ENCODE measurements around the gene DLG3. TPM values are rescaled to one million over a fixed set of nuclear protein-coding genes. Genes with fewer than 3 reads are reported as not detected.

DLG3 gene
- polyA plus RNA-seq, 4 donors: 22.2 to 40.0 (median 32.3) TPM

DNA sequence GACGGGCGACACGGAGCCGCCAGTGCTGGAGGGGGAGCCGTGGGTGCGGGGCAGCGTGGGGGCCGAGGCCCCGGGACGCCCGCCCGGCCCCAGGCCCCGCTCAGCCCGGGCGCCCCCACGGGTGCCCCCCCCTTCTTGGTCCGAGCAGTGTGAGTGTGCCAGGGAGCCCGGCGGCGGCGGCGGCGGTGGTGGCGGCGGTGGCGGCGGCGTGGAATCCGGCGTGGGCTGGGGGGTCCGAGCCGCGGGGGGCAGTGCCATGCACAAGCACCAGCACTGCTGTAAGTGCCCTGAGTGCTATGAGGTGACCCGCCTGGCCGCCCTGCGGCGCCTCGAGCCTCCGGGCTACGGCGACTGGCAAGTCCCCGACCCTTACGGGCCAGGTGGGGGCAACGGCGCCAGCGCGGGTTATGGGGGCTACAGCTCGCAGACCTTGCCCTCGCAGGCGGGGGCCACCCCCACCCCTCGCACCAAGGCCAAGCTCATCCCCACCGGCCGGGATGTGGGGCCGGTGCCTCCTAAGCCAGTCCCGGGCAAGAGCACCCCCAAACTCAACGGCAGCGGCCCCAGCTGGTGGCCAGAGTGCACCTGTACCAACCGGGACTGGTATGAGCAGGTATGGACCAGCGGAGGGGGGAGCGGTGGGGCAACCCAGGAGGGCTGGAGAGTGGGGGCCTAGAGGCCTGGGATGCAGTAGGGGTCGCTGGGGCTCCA, 466 bp downstream of the DLG3 start:
- no peak for DNase-seq
- FAIRE-seq: no peak
- WGBS, 3 donors: 3 to 42% (median 19%) methylated on average over 15 to 61 of the region's 61 CpGs

DNA sequence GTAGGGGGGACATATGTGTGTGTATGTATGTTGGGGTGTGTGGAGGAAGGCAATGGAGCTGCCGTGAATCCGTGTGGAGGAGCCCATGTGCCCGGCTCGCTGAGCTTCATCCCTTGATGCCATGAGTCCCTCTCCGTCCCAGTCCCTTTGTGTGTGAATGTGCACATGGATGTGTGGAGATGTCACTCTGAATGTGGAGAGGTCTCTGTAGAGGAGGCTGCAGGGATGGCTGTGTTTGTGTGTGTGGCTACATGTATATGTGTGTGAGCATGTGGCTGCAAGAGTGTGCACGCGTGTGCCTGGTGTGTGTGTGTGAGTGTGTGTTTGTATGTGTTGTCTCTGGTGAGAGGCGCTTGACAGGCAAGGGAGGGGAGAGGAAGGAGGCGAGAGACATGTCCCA, 1.3 kb downstream of the DLG3 start:
- 62 to 76% (median 72%) methylated on average over 8 to 9 of the region's 9 CpGs for WGBS, 3 donors
- FAIRE-seq: no peak

More for the DNA sequence above, 466 bp downstream of the DLG3 start:
- no peak overlapping the region for H3K27ac ChIP-seq (ENCODE audit: low read depth in 1 of 3, low read length in 2 of 3)
- no peaks in the 10 kb centered on the region for H3K4me1 ChIP-seq (ENCODE audit: control insufficient read depth in 3 of 3, insufficient read depth in 2 of 3, low read depth in 1 of 3, low read length in 2 of 3)
- H3K27me3 ChIP-seq (ENCODE audit: control insufficient read depth in 3 of 3, insufficient read depth in 3 of 3, low read length in 3 of 3): peaks cover 0 to 27% (median 2%) of the 10 kb centered on the region in 3 donors
- no peaks in the 10 kb centered on the region for H3K9me3 ChIP-seq (ENCODE audit: control insufficient read depth in 2 of 2, insufficient read depth in 1 of 2, low read depth in 1 of 2, low read length in 1 of 2)
- H3K4me3 ChIP-seq (ENCODE audit: low read depth in 1 of 3, low read length in 3 of 3): peak overlapping the region in 1 of 3 donors; percentile 32
- no peaks in the 10 kb centered on the region for H3K36me3 ChIP-seq (ENCODE audit: control insufficient read depth in 3 of 3, insufficient read depth in 2 of 3, low read depth in 1 of 3, low read length in 3 of 3)

DNA sequence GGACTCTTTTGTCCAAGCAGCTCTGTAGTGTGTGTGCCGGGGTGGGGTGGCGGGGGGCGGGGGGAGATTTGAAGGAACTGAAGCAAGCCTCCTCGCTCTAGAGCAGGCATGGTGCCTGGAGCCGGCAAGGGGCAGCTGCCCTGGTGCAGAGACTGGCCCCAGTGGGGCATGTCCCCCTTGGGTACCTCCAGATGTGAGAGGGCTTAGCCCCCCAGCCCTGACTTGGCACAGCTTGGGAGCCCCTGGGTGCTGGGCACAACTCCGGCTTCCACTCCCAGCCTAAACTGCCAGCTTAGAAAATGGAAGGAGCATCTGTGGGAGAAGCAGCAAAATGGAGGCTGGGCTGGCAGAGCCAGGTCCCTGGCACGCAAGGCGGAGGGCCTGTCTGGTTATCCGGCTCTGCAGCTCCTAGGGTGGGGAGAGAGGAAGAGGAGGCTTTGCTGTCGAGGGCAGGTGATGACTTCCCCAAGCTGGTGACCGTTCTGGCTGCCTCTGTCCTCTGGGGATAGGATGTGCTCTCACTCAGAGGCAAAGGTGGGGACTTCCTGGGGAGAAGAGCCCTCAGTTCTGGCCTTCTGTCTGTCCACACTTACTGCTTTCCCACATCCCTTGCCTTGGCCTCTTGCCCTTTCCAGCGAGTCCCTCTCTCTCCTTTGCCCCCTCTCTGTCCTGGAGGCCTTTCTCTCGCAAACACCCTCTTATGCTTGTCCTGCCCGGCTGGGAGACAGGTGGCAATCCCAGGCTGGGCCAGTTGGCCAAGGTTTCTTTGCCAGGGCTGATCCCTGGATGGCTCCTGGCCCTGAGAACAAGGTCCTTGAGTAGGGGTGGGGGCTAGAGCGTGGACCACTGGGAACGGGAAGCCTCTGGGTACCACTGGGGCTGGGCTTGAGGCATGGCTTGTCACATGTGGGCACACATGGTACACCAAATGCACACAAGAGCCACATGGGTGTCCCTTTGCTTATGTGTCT, 2.0 kb downstream of the DLG3 start:
- WGBS, 3 donors: 66 to 81% (median 69%) methylated on average over 8 to 16 of the region's 16 CpGs
- H3K4me3 ChIP-seq (ENCODE audit: low read depth in 1 of 3, low read length in 3 of 3): no peak overlapping the region
- H3K9me3 ChIP-seq (ENCODE audit: control insufficient read depth in 2 of 2, insufficient read depth in 1 of 2, low read depth in 1 of 2, low read length in 1 of 2): no peaks in the 10 kb centered on the region
- FAIRE-seq: no peak
- no peaks in the 10 kb centered on the region for H3K36me3 ChIP-seq (ENCODE audit: control insufficient read depth in 3 of 3, insufficient read depth in 2 of 3, low read depth in 1 of 3, low read length in 3 of 3)
- H3K4me1 ChIP-seq (ENCODE audit: control insufficient read depth in 3 of 3, insufficient read depth in 2 of 3, low read depth in 1 of 3, low read length in 2 of 3): peaks cover 0 to 3% (median 0%) of the 10 kb centered on the region in 3 donors
- DNase-seq: no peak
- no peak overlapping the region for H3K27ac ChIP-seq (ENCODE audit: low read depth in 1 of 3, low read length in 2 of 3)
- peaks cover 0 to 27% (median 2%) of the 10 kb centered on the region in 3 donors for H3K27me3 ChIP-seq (ENCODE audit: control insufficient read depth in 3 of 3, insufficient read depth in 3 of 3, low read length in 3 of 3)

More for the DNA sequence above, 1.3 kb downstream of the DLG3 start:
- H3K27me3 ChIP-seq (ENCODE audit: control insufficient read depth in 3 of 3, insufficient read depth in 3 of 3, low read length in 3 of 3): peaks cover 0 to 27% (median 2%) of the 10 kb centered on the region in 3 donors
- DNase-seq: no peak
- H3K9me3 ChIP-seq (ENCODE audit: control insufficient read depth in 2 of 2, insufficient read depth in 1 of 2, low read depth in 1 of 2, low read length in 1 of 2): no peaks in the 10 kb centered on the region
- no peaks in the 10 kb centered on the region for H3K36me3 ChIP-seq (ENCODE audit: control insufficient read depth in 3 of 3, insufficient read depth in 2 of 3, low read depth in 1 of 3, low read length in 3 of 3)
- H3K4me3 ChIP-seq (ENCODE audit: low read depth in 1 of 3, low read length in 3 of 3): no peak overlapping the region
- no peaks in the 10 kb centered on the region for H3K4me1 ChIP-seq (ENCODE audit: control insufficient read depth in 3 of 3, insufficient read depth in 2 of 3, low read depth in 1 of 3, low read length in 2 of 3)
- no peak overlapping the region for H3K27ac ChIP-seq (ENCODE audit: low read depth in 1 of 3, low read length in 2 of 3)

DNA sequence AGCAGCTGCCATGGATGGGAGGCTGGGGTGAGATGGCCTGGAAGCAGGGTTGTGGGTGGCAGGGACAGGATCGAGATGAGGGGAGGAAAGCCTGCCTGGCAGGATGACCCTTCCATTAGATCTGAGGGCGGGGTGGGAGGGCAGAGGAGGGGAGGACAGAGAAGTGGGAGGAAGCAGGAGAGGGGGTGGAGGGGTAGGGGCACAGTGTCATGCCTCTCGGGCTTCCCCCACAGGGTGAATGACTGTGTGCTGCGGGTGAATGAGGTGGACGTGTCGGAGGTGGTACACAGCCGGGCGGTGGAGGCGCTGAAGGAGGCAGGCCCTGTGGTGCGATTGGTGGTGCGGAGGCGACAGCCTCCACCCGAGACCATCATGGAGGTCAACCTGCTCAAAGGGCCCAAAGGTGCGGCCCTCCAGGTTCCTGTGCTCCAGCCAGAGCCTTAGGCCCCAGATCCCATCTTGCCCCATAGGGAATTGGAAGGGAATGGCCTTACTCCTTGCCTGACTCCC, 4.9 kb downstream of the DLG3 start:
- DNase-seq (no peak), FAIRE-seq (no peak)
- no peaks in the 10 kb centered on the region for H3K36me3 ChIP-seq (ENCODE audit: control insufficient read depth in 3 of 3, insufficient read depth in 2 of 3, low read depth in 1 of 3, low read length in 3 of 3)
- no peak overlapping the region for H3K27ac ChIP-seq (ENCODE audit: low read depth in 1 of 3, low read length in 2 of 3)
- peaks cover 0 to 18% (median 0%) of the 10 kb centered on the region in 3 donors for H3K27me3 ChIP-seq (ENCODE audit: control insufficient read depth in 3 of 3, insufficient read depth in 3 of 3, low read length in 3 of 3)
- no peaks in the 10 kb centered on the region for H3K9me3 ChIP-seq (ENCODE audit: control insufficient read depth in 2 of 2, insufficient read depth in 1 of 2, low read depth in 1 of 2, low read length in 1 of 2)
- 89 to 96% (median 95%) methylated on average over 9 to 14 of the region's 14 CpGs for WGBS, 3 donors
- peaks cover 0 to 23% (median 0%) of the 10 kb centered on the region in 3 donors for H3K4me1 ChIP-seq (ENCODE audit: control insufficient read depth in 3 of 3, insufficient read depth in 2 of 3, low read depth in 1 of 3, low read length in 2 of 3)
- H3K4me3 ChIP-seq (ENCODE audit: low read depth in 1 of 3, low read length in 3 of 3): no peak overlapping the region

DNA sequence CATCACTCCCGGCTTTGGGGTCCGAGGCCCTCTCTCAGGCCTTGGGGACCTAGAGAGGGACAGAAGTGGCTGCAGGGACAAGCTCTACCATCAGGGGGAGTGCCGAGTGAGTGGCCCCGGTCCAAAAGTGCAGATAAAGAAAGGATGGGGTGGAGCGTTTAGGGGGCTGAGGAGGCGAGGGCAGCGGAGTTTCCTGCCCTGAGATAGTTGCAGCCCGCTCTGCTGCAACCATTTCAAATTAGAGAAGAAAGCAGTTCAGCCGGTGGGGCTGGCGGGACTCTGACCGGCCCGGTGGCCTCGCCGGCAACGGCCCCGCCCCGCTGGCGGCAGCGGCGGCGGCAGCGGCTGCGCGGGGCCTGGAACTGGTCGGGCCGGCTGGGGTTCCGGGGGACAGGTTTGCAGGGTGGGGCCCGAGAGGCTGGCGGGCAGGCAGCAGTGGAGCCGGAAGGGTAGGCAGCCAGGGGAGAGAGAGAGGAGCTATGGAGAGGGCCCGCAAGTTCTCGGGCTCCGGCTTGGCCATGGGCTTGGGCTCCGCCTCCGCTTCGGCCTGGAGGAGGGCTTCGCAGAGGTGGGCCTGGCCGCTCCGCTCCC, 7.6 kb downstream of the DLG3 start:
- Histone ChIP-seq H3K27me3 (ENCODE audit: control insufficient read depth in 3 of 3, insufficient read depth in 3 of 3, low read length in 3 of 3) (no peaks in the 10 kb centered on the region), H3K4me1 (ENCODE audit: control insufficient read depth in 3 of 3, insufficient read depth in 2 of 3, low read depth in 1 of 3, low read length in 2 of 3) (peaks cover 0 to 23% (median 0%) of the 10 kb centered on the region in 3 donors), H3K9me3 (ENCODE audit: control insufficient read depth in 2 of 2, insufficient read depth in 1 of 2, low read depth in 1 of 2, low read length in 1 of 2) (no peaks in the 10 kb centered on the region), H3K36me3 (ENCODE audit: control insufficient read depth in 3 of 3, insufficient read depth in 2 of 3, low read depth in 1 of 3, low read length in 3 of 3) (no peaks in the 10 kb centered on the region), H3K4me3 (ENCODE audit: low read depth in 1 of 3, low read length in 3 of 3) (peak overlapping the region; percentile 30 to 52 (median 46)), H3K27ac (ENCODE audit: low read depth in 1 of 3, low read length in 2 of 3) (peak overlapping the region; percentile 53 to 79 (median 71))
- DNase-seq (peak; percentile 60 to 74), FAIRE-seq (no peak)
- WGBS, 3 donors: 2 to 30% (median 2%) methylated on average over 19 to 39 of the region's 39 CpGs

DNA sequence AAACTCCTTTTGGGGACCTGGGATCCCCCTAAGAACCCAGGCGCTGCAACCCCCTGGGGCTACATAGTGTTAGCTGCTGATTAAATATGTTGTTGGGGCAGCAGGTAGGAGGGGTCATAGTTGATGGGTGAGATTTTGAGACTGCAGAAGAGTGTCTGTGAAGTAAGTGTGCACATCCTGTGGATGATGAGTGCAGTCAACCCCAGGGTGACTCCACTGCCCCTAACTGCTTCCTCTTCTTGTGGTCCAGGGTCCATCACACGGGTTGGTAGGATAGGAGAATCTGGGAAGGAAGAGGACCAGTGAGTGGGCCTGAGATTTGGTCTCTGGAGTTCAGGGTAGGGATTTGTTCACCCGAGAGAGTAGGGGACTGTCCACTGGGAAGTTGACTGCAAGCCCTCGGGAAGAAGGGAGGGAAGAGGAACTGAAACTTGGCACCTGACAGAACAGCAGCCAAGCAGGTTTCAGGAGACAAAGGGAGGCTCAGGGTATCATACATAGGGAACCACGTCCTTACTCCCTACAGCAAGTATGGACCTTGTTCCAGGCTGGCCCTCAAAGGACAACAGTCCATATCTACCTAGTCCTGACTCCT, 8.5 kb downstream of the DLG3 start:
- H3K4me3 ChIP-seq (ENCODE audit: low read depth in 1 of 3, low read length in 3 of 3): peak overlapping the region in 1 of 3 donors; percentile 52
- H3K9me3 ChIP-seq (ENCODE audit: control insufficient read depth in 2 of 2, insufficient read depth in 1 of 2, low read depth in 1 of 2, low read length in 1 of 2): no peaks in the 10 kb centered on the region
- H3K27ac ChIP-seq (ENCODE audit: low read depth in 1 of 3, low read length in 2 of 3): peak overlapping the region in 2 of 3 donors; percentile 71 to 79
- no peak for FAIRE-seq
- no peaks in the 10 kb centered on the region for H3K27me3 ChIP-seq (ENCODE audit: control insufficient read depth in 3 of 3, insufficient read depth in 3 of 3, low read length in 3 of 3)
- H3K4me1 ChIP-seq (ENCODE audit: control insufficient read depth in 3 of 3, insufficient read depth in 2 of 3, low read depth in 1 of 3, low read length in 2 of 3): peaks cover 0 to 24% (median 0%) of the 10 kb centered on the region in 3 donors
- DNase-seq: peak in 1 of 2 donors; percentile 26
- WGBS, 3 donors: 31 to 44% (median 33%) methylated on average over 4 to 5 of the region's 5 CpGs
- H3K36me3 ChIP-seq (ENCODE audit: control insufficient read depth in 3 of 3, insufficient read depth in 2 of 3, low read depth in 1 of 3, low read length in 3 of 3): no peaks in the 10 kb centered on the region

DNA sequence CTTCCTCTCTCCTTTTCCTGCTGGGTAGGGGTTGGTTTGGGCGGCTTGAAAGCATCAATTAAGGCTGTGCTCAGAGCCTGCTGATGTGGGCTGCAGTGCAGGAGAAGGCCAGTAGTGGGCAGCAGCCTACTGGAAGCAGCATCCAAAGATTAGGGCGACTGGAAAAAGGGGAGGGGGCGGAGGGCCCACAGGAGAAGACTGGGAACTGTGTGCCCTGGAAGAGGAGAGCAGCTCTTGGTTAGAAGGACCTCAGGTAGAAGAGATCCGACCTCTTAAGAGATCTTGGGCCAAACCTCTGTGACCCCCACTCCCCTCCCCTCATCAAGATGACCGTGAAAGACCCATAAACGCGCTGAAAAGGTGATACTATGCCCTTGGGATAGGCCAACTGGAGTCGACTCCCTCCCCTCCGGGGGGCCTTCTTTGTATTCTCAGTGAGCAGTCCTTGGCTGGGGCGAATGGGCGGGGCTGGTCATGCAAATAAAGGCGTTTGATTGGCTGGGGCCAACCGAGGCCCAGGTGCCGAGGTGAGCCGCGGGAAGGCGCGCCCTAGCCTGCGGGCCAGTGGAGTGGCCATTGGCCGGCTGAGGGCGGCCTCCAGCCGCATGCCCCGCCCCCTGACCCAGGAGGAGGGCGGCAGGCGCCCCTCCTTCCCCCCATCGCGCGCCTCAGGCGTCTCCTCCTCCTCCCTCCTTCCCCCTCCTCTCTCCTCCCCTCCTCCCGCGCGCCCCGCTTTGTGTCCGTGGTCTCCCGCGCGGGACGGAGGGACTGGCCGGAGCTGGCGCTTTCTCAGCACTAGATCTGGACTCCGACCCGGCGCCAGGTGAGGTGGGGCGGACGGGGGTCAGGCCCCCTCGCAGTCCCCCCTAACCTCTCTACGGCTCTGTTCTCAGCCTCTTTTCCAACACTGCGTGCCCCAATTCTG, 10.1 kb downstream of the DLG3 start:
- no peaks in the 10 kb centered on the region for H3K9me3 ChIP-seq (ENCODE audit: control insufficient read depth in 2 of 2, insufficient read depth in 1 of 2, low read depth in 1 of 2, low read length in 1 of 2)
- no peaks in the 10 kb centered on the region for H3K27me3 ChIP-seq (ENCODE audit: control insufficient read depth in 3 of 3, insufficient read depth in 3 of 3, low read length in 3 of 3)
- peak overlapping the region; percentile 95 to 98 (median 97) for H3K27ac ChIP-seq (ENCODE audit: low read depth in 1 of 3, low read length in 2 of 3)
- DNase-seq (peak; percentile 90 to 93), FAIRE-seq (no peak)
- H3K36me3 ChIP-seq (ENCODE audit: control insufficient read depth in 3 of 3, insufficient read depth in 2 of 3, low read depth in 1 of 3, low read length in 3 of 3): no peaks in the 10 kb centered on the region
- H3K4me3 ChIP-seq (ENCODE audit: low read depth in 1 of 3, low read length in 3 of 3): peak overlapping the region; percentile 50 to 86 (median 66)
- WGBS, 3 donors: 2 to 25% (median 11%) methylated on average over 19 to 48 of the region's 48 CpGs
- peaks cover 0 to 27% (median 0%) of the 10 kb centered on the region in 3 donors for H3K4me1 ChIP-seq (ENCODE audit: control insufficient read depth in 3 of 3, insufficient read depth in 2 of 3, low read depth in 1 of 3, low read length in 2 of 3)

Measured in small intestine (tissue), 7 donors.